8988T (cell line): ENCODE measurements around the gene ETF1.
A peak's percentile ranks its signal among the peaks of the same experiment; 100 is the strongest.
"Not testable (repeated sequence)": the region's sequence is repeated elsewhere in the genome, so short reads cannot be mapped to it uniquely, and the experiment has no call there.

Source experiments
- DNase-seq: peaks from one replicate; pipeline ENCODE4 v3.0.0; 2011

The ETF1 gene

GRCh38 chr5:138482638-138483037, 60.4 kb downstream of the ETF1 start:
- DNase-seq: no peak

- DNase-seq: no peak
Measured at GRCh38 chr5:138476918-138477317, 66.1 kb downstream of the ETF1 start.

DNA sequence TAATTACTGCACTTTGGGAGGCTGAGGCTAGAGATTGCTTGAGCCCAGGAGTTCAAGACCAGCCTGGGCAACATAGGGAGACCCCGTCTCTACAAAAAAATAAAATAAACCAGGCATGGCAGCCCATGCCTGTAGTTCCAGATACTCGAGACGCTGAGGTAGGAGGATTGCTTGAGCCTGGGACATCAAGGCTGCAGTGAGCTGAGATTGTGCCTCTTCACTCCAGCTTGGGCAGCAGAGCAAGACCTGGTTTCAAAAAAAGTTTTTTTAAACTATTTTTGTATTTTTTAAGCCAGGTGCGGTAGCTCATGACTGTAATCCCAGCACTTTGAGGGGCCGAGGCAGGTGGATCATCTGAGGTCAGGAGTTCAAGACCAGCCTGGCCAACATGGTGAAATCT, 69.9 kb downstream of the ETF1 start:
- not testable (repeated sequence) for DNase-seq

DNA sequence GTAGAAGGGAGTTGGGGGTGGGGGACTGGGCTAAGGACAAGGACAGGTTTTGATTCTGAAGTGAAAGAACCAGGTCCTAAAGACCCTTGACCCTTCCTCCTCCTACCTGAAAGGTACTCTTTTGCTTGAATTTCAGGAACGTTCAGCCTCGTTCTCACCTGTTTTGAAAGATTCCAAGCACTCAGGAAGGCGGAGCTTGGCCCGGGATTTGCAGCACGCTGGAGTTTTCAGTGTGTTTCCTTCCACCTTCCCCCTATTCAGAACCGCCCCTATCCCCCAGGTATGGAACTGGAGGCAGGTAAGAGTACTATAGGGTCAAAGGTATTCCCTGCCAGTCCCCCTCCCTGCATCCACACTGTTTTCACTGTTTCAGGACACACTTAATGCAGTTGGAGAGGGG, 70.7 kb downstream of the ETF1 start:
- DNase-seq: no peak

DNA sequence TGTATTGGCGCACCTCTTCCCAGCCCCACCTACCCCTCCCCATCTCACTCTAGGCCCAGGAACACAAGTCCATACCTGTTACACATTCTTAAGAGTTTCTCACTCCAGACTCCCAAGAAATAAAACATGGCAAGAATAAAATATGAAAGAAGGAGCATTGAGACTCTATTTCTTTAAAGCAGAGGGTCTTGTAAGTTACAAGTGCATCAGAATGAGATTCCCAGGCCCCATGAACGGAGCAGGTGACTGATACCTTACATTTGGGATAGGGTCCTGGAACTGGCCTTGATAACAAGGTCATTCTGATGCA, 72.0 kb downstream of the ETF1 start:
- DNase-seq: no peak

DNA sequence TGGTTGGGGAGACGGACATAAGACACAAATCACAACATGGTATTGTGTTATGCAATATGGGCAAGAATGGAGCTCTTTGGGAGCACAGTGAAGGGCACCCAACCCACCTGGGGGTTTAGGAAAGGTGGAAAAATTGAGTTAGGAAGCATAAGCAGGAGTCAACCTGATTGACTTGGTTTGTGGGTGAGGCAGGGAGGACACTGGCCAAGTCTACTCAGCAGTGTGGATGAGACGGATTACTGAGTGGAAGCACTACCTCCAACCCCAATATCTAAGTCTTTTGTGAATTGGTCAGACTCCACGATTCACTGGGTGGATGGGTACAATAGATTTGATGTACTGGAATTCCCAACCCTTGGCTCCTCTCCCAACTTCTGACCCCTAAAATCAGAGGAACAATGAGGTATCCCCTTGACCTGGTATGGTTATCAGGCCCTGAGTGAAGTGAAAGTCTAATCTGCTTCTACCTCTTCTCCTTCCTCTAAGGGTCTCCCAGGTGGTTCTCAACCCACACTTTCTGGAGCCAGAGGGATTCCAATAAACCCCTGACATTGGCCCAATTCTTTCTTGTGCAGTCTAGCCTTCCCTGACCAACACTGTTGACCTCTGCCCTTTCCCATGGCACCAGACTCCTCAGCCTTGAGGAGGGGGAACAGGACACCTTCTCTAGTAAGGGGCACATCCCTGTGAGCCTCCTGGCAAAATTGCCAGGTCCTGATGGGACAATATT, 72.5 kb downstream of the ETF1 start:
- no peak for DNase-seq

GRCh38 chr5:138469540-138470321, 73.3 kb downstream of the ETF1 start:
- DNase-seq: no peak

DNA sequence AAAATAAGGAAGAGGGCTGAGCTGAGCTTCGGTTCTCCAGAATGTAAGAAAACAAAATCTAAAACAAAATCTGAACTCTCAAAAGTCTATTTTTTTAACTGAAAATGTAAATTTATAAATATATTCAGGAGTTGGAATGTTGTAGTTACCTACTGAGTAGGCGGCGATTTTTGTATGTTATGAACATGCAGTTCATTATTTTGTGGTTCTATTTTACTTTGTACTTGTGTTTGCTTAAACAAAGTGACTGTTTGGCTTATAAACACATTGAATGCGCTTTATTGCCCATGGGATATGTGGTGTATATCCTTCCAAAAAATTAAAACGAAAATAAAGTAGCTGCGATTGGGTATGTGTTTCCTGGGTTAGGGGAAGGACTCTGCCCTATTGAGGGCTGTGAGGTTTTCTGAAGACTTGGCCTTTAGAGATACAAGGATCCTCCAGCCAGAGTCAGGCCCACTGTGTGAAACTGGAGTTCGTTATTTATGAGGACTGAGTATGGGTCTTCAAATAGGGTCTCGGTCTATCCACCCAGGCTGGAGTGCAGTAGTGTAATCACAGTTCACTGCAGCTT, 74.0 kb downstream of the ETF1 start:
- DNase-seq: no peak

DNA sequence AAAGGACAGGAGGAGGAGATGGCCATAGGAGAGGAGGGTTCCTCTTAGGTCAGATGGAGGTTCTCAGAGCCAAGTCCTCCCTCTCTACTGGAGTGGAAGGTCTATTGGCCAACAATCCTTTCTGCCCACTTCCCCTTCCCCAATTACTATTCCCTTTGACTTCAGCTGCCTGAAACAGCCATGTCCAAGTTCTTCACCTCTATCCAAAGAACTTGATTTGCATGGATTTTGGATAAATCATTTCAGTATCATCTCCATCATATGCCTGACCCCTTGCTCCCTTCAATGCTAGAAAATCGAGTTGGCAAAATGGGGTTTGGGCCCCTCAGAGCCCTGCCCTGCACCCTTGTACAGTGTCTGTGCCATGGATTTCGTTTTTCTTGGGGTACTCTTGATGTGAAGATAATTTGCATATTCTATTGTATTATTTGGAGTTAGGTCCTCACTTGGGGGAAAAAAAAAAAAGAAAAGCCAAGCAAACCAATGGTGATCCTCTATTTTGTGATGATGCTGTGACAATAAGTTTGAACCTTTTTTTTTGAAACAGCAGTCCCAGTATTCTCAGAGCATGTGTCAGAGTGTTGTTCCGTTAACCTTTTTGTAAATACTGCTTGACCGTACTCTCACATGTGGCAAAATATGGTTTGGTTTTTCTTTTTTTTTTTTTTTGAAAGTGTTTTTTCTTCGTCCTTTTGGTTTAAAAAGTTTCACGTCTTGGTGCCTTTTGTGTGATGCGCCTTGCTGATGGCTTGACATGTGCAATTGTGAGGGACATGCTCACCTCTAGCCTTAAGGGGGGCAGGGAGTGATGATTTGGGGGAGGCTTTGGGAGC, 74.7 kb downstream of the ETF1 start:
- no peak for DNase-seq

GRCh38 chr5:138467711-138468132, 75.3 kb downstream of the ETF1 start:
- no peak for DNase-seq

- DNase-seq: no peak
Measured at GRCh38 chr5:138466900-138467710, 75.9 kb downstream of the ETF1 start.

- DNase-seq: no peak
Measured at GRCh38 chr5:138466125-138466899, 76.7 kb downstream of the ETF1 start.

- peak; percentile 94 for DNase-seq
Measured at GRCh38 chr5:138465261-138466124, 77.5 kb downstream of the ETF1 start, which contains the start of gene EGR1. Gene EGR1 (plus strand): TSS chr5:138465479. CDS start chr5:138465762, 283 bp downstream.

DNA sequence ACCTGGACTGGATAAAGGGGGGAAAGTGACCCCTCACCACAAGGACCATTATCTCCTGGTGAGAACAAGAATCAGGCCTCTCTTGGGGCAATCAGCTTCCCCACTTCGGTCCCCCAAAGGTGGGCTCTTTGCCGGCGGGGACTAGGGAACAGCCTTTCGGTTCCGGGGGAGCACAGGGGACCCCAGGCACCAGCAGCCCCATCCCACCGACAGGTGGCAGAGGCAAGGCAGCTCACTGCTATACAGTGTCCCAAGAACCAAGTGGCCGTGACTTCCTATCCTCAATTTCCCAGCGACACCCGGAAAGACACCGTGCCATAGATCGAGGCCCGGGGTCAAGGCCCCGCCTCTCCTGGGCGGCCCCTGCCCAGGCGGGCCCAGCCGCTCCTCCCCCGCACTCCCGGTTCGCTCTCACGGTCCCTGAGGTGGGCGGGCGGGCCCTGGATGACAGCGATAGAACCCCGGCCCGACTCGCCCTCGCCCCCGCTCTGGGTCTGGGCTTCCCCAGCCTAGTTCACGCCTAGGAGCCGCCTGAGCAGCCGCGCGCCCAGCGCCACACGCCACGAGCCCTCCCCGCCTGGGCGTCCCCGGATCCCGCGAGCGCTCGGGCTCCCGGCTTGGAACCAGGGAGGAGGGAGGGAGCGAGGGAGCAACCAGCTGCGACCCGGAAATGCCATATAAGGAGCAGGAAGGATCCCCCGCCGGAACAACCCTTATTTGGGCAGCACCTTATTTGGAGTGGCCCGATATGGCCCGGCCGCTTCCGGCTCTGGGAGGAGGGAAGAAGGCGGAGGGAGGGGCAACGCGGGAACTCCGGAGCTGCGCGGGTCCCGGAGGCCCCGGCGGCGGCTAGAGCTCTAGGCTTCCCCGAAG, 78.4 kb downstream of the ETF1 start:
- DNase-seq: peak; percentile 93

- peak; percentile 94 for DNase-seq
Measured at GRCh38 chr5:138464008-138464387, 79.0 kb downstream of the ETF1 start.

DNA sequence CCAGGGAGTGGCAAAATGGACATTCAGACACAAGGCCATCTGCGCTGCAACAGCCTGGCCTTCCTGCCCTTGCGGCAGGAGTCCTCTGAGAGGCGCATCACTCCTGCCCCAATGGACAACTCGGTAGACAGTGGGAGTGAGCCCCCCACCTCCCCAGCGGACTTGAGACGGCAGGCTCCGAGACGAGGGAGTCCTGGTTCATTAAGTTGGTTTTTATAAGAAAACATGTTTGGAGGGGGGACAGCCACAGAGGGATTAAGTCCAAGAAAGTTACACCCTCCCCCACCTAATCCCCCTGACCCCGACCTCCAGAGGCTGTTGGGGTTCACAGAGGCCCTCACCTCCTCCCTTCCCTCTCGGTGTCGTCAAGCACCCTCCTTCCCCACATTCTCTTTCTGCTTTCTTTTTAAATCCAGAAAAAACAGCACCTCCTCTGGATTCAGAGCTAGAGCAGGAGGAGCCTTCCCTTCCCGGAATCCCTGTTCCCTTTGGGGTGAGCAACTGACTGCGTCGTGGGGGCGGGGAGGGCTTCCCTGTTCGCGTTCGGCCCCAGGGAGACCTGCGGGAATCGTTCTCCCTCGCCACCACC, 79.5 kb downstream of the ETF1 start:
- DNase-seq: peak; percentile 32

GRCh38 chr5:138461343-138462125, 81.5 kb downstream of the ETF1 start:
- peak; percentile 21 for DNase-seq

DNA sequence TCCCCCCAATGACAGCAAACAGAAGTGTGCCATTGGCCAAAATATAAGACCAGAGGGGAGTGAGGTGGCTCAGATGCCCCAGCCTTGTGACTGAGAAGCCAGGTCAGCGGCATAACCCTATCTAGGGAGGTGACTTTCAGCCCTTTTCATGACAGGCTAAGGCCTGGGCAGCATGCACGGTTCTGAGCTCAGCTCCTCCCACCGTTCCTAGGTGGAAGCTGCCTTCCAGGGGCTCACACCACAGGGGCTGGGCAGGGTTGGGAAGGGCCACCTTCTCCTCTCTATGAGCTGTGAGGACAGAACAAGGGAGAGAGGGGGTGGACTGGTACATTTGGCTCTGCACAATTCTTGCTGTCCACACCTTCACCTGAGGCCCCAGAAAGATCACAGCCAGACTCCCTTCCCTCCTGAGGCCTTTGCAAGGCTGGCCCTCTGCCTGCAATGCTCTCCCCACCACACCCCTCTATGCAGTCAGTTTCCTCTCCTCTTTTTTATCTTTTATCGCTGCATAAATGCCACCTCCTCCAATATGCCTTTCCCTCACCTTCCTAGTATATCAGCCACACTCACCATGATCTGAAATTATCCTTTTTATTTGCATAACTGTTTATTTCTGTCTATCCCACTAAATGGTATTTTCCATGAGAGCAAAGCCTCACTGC, 82.9 kb downstream of the ETF1 start:
- DNase-seq: no peak
